ENCODE data around the gene ZCCHC24.
A peak's percentile ranks its signal among the peaks of the same experiment; 100 is the strongest.

GRCh38 chr10:79347894-79348639 lies 97.4 kb downstream of the ZCCHC24 start:
- TF ChIP-seq, protein P1, sequence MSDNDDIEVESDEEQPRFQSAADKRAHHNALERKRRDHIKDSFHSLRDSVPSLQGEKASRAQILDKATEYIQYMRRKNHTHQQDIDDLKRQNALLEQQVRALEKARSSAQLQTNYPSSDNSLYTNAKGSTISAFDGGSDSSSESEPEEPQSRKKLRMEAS (IDR thresholded peaks at IDR 0.05) = no peak
- TF ChIP-seq SP1 (IDR thresholded peaks at IDR 0.05) (peak; percentile 33), CTCF (IDR thresholded peaks at IDR 0.05; ENCODE audit: low read depth, low read length, missing input control) (no peak), TAF1 (conservative IDR thresholded peaks at IDR 0.05) (no peak)
- TF ChIP-seq, protein P2, sequence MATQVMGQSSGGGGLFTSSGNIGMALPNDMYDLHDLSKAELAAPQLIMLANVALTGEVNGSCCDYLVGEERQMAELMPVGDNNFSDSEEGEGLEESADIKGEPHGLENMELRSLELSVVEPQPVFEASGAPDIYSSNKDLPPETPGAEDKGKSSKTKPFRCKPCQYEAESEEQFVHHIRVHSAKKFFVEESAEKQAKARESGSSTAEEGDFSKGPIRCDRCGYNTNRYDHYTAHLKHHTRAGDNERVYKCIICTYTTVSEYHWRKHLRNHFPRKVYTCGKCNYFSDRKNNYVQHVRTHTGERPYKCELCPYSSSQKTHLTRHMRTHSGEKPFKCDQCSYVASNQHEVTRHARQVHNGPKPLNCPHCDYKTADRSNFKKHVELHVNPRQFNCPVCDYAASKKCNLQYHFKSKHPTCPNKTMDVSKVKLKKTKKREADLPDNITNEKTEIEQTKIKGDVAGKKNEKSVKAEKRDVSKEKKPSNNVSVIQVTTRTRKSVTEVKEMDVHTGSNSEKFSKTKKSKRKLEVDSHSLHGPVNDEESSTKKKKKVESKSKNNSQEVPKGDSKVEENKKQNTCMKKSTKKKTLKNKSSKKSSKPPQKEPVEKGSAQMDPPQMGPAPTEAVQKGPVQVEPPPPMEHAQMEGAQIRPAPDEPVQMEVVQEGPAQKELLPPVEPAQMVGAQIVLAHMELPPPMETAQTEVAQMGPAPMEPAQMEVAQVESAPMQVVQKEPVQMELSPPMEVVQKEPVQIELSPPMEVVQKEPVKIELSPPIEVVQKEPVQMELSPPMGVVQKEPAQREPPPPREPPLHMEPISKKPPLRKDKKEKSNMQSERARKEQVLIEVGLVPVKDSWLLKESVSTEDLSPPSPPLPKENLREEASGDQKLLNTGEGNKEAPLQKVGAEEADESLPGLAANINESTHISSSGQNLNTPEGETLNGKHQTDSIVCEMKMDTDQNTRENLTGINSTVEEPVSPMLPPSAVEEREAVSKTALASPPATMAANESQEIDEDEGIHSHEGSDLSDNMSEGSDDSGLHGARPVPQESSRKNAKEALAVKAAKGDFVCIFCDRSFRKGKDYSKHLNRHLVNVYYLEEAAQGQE (IDR thresholded peaks at IDR 0.05) = no peak
- TF ChIP-seq, protein P3, sequence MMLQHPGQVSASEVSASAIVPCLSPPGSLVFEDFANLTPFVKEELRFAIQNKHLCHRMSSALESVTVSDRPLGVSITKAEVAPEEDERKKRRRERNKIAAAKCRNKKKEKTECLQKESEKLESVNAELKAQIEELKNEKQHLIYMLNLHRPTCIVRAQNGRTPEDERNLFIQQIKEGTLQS (IDR thresholded peaks at IDR 0.05) = no peak

All from liver (tissue), 3 donors.